GM18858 (cell line): ENCODE results near the gene SMARCA2.

Experiments
- ATAC-seq: cut with Tn5 transposase; IDR thresholded peaks from one replicate; pipeline ENCODE4 v1.9.1; 2021; ENCODE audit not compliant: unreplicated experiment

SMARCA2 gene

DNA sequence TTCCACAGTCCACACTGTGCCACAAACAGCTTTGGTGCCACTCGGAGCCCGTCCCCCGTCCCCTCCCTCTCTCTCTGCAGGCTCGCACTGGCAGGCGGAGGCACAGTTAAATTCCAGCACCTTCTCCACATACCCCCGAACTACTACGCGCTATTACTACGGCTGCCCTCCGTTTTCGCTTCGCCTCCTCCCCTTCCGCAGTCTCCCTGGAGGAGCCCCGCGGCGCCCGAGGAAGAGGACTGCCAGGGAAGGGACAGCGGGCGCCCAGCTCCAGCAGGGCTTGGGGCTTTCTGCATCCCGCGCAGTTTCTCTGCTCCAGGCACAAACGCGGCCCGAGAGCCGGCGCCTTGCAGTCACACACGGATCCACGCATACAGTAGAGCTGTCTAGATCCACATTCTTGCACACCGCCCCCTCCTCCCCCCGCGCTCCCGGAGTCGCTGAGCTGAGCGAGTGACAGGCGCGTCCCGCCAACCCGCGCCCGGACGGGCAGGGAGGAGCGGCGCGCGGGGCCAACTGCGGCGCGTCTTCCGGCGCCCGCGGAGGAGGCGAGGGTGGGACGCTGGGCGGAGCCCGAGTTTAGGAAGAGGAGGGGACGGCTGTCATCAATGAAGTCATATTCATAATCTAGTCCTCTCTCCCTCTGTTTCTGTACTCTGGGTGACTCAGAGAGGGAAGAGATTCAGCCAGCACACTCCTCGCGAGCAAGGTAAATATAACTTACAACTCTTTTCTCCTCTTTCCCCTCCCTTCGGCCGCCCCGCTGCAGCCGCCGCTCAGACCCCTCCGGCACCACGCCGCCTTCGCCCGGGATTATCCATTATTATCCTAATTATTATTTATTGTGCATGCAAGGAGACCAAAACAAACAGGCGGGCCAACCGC is at the start of gene SMARCA2:
TSS of gene SMARCA2 (plus strand) at position 652 of the 885 bp plus-strand sequence. CDS start 13,676 bp downstream, outside the sequence.
- ATAC-seq: peak; percentile 65

DNA sequence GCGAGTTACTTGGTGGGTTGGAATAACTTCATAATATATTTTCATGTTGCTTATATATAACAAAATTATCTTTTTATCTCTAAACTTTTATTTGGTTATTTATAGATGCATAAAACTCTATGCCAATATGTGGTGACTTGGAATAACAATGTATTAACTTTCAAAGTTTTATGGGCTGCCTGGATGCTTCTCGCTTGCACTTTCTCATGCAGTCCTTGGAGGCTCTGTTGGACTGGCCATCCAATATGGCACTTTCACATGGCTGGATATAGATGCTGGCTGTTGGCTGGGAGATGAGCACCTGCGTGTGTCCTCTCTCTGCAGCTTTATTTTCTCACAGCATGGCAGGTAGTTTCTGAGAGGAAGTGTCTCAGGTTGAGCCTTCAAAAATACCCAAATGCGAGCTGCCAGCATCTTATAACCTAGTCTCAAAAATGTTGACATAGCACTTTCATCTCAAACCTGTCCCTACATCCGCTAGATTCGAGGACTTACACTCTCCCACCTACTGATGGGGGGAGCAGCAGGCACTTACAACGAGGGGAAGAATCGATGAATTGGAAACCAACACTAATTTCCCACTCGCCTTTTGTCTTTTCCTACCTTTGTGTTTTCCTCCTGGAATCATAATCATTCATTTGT is 48.3 kb upstream of the SMARCA2 start:
- ATAC-seq: no peak

DNA sequence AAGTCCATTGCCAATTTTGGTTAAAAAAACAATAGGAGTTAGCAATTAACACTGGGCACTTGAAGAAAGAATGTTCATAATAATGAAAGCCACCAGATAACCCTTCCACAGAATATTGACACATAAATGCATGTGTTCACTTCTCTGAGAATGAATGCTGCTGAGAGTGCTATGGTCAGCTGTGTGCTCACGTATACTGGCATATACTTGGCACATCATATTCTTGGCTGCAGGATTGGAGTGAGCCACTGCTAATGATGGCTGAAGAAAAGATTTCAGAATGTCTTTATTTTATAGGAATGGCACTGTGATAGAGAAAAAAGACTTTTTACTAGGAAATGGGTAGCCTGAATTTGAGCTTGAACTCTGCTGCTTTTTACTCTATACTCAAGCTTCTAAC is 46.0 kb upstream of the SMARCA2 start:
- ATAC-seq: no peak

DNA sequence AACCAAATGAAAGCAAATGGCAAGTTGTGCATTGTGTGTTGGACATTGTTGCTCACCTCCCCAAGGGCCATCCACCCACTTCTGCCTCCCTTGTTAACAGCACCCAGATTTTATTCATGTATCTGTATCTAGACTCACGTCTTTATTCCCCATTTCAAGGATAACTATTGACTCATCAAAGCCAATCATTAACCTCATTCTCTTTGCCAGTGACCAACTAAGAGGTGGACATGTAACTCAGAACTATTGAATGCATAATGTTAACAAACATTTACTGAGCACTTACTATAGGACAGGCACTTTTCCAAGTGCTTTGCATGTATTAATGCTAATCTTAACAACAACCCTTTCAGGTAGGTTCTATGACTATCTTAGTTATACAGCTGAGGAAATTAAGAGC is 45.2 kb upstream of the SMARCA2 start:
- no peak for ATAC-seq

DNA sequence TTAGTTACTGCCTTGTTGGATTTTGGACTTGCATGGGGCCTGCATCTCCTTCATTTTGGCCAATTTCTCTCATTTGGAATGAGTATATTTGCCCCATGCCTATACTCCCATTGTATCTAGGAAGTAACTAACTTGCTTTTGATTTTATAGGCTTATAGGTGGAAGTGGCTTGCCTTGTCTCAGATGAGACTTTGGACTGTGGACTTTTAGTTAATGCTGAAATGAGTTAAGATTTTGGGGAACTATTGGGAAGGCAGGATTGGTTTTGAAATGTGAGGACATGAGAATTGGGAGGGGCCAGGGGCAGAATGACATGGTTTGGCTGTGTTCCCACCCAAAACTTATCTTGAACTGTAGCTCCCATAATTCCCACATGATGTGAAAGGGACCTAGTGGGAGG is 42.5 kb upstream of the SMARCA2 start:
- ATAC-seq: no peak

DNA sequence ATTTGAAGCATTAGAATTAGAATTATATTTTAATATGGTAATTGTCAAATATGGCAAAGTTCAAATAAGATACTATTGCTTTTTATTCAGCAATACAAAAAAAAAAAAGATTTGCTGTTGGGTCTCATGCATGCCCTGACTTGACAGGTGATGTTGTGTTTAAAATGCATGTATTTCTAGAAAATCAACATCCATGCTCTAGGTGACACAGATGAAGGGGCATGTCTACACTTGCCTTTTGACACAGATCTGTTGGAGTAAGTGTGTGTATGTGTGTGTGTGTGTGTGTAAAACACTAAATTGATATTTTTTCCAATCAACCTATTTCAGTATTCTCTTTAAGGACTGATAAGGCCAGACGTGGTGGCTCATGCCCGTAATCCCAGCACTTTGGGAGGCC is 38.1 kb upstream of the SMARCA2 start:
- ATAC-seq: no peak

DNA sequence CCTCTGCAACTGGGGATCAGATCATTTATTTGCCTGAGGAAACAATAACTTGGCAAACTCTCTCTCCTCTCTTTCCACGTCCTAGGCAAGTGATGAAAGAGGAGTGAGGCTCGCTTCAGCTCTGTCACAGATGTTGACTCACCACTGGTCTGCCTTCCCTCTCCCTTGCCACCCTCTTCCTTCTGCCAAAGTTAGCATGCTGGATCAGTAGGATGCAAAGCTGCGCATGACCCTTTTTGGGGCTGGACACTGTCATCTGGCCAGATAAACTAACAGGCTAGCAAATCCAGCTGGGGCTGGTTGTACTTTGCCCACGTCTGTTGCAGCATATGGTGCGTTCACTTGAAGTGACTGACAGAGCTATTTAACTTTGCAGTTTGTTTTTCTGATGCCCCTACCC is 36.2 kb upstream of the SMARCA2 start:
- no peak for ATAC-seq

DNA sequence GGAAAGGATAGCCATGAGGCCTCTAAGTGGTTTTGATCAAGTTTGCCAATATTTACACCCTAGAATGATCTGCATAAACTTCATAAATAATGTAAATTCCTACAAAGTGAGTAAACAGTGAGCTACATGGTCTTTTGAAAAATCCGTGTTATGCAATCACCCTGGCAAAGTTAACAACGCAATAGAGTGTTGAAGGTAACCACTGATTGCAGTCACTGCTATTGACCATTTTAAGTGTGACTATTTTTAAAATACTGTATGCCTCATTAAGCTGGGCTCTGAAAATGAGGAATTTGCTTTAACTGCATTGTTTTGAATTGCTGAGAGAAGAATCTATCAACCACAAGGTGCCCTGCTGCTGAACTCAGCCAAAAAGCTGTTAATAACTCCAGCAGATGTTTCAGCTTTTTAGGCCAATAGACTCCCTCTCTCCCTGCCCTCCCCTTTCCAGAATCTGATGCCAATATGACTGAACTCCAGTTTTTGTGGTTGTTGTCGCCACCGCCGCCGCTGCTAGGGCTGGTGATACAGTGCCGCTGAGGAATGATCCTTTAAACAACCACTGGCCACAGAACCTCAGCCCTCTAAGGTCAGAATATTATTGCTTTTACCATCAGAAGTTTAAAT is 35.3 kb upstream of the SMARCA2 start:
- no peak for ATAC-seq

DNA sequence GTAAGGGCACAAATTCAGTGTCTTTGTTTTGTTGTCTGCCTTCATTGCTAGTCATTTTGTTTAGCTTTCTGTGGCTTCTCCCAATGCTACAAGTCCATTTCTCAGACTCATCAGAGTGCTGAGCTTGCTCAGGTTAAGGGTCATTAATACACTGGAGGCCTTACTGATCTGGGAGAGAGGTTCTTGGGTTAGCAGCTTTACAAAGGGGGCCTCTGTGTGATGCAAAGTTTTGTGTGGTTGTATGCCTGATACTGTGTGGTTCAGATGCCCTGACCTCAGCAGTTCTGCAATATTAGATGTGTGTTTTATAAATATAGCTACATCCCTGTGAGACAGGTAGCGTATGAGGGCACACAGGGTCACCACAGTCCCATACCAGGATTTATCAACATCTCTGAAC is 34.8 kb upstream of the SMARCA2 start:
- ATAC-seq: no peak

DNA sequence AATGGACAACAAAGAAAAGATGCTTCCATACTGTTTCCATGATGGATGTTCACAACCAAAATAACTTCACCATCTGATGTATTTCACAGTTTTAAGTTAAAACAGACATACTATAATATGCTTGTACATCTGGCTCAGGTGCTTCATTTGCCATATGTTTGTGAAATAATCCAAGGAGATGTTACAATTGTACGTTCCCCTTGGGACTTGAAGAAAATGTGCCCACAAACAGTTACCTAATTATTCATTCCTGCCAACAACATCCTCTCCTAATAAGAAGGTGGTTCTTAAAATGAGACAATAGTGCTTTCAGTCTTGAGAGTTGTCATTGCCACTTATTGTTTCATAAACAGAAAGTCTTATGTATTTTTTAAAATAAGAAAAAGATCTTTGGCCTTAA is 33.1 kb upstream of the SMARCA2 start:
- no peak for ATAC-seq

DNA sequence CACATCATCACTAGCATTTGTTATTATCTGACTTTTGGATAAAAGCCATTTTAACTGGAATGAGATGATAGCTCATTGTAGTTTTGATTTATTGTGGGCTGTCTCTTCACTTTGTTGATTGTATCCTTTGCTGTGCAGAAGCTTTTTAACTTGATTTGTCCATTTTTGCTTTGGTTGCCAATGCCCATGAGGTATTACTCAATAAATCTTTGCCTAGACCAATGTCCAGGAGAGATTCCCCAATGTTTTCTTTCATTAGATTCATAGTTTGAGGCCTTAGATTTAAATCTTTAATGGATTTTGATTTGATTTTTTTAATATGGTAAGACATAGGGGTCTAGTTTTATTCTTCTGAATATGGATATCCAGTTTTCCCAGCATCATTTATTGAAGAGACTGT is 28.8 kb upstream of the SMARCA2 start:
- no peak for ATAC-seq

DNA sequence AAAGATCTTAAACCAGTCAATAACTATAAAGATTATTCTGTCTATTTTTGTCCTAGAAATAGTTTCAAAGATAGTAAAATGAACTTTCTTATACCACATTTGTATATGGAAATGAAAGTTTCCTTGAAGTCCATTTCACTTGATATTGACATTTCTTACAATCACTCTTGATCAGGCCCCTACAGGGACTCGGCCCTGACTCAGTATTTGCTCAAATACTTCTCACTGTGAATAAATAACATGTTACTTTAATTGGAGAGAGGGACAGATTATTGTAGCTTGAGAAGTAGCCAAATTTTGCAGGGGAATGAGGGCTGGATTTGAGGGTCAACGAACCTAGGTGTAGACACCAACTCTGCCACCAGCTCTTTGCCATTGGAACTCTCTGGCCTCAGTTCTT is 25.6 kb upstream of the SMARCA2 start:
- no peak for ATAC-seq

DNA sequence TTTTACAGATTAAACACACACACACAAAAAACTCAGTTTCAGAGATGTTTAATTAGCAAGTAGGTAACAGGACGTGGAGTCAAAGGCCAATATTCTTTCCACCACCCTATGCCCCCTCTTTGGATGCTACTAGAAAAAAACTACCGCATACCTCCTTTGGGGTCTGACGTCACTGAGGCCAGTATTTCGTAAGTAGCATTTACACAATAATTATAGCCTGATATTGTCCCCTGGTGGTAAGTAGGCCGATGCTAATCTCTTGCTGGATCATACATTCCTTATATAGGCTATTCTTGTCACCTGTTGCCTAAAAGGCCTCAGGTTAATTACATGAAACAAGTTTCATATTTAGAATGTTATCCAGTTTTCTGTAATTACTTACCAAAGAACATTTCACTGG is 21.0 kb upstream of the SMARCA2 start:
- no peak for ATAC-seq

DNA sequence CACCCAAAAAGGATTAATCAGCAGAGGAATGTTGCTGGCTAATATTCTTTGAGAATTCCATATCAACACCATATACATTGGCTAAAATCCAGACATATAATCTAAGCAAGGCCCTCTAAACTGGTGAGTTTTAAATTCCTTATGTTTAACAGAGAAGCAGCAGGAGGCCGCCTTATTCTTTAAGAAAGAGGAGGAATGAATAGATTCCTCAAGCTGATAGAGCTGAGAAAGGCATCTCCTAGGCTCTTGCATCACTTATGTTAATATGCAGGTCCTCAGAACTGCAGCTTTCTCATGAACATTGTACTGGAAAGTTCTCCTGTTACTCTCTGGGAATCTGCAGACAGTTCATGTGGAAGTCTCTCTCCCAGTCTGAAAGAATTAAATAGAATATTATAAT is 20.1 kb upstream of the SMARCA2 start:
- ATAC-seq: no peak

DNA sequence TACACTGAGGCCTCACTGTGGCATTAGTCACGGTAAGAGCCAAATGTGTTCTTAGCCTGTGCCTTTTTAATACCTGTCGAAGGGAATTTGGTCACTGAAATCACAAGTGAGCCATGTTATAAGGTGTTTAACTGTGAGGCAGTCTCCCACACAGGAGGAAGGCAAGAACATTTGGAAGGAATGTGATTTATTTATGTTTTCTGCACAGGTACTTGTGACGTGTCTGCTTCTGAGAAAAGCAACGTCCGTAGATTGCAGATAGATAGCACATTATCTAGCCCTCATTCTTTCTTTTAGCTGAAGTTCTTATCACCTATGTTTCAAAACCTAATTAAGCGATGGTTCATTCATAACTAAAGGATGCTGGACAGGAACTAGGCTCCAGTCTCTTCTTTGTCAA is 19.0 kb upstream of the SMARCA2 start:
- no peak for ATAC-seq

DNA sequence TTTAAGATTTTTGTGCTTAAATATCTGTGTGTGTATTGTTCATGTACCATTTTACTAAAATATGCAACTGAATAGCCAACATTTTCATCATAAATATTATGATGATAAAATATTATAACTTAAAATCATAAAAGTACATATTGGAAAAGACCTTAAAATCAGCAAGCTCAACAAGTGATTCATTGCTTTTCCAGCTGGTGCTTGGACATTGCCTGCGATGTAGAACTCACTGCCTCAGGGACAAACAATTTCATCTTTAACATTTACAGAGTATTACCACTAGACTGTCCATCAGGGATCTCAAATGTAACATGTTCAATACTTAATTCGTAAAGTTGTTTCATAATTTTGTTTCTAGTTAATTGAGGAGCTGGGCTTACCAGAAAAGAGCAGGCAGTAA is 17.5 kb upstream of the SMARCA2 start:
- ATAC-seq: no peak

DNA sequence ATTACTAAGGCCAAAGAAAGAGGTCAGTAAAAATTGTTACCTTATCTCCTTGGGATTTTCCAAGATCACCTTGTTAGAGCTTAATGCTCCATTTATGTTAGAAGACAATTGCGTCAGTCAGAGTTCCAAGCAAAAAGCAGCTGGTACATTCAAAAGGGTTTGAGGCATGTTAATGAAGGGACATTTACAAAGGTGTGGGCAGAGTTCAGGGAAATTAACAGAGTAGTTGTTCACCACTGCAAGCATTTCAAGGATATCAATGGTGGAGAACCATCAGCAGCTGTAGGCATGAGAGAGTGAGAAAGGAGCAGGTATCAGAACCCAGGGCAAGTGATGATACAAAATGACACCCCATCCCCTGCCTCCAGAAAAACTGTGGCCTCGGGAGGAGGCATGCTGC is 17.0 kb upstream of the SMARCA2 start:
- no peak for ATAC-seq

DNA sequence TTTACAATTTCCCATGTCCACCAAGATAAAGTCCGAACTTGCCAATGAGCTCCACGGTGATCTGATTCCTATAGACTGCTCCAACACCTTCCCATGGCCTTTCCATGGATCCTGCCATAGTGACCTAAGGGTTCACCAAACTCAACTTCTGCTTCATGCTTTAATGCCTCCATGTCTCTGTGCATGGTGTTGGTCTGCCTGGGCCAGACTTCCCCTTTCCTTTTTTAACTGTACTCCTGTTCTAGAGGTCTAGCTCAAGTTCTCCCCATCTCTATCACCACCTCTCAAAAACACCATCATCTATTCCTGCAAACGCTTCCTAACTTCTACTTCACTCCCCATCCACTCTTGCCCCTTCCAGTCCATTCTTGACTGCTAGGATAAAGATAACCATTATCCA is 14.8 kb upstream of the SMARCA2 start:
- ATAC-seq: no peak

DNA sequence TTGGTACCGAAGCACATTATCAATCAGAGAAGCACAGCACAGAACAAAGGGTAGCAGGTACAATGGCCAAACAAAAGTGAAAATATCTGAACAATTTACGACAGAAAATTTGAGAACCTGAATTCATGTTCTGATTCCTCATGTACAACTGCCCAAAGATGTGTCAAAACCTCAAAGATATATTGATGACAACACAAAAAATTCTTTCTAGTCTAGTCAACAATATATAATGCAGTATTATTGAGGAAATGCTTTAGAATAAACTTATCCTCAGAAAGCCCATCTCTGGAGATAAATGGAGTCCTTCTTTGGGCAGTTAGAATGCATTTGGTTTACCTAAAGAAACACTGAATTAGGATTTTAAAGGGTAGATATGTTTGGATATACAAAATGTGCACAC is 6.8 kb upstream of the SMARCA2 start:
- ATAC-seq: no peak

DNA sequence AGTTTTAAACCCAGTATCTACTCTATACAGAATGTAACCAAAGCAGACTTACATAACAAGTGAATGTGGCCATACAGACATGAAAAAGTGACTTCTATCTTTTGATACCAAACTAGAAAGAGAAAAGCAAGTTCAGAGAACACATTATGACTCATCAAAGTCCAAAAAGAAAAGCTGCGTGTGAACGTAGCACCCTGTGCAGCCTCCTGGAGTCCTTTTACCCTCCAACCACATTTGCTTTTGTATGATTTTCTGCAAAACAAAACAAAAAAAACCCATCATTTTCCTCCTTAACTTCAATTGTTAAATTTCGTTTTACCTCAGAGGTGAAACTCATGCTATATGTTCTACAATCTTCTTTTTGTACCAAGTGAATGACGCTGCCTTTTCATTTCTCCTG is 2.8 kb upstream of the SMARCA2 start:
- ATAC-seq: peak; percentile 37

DNA sequence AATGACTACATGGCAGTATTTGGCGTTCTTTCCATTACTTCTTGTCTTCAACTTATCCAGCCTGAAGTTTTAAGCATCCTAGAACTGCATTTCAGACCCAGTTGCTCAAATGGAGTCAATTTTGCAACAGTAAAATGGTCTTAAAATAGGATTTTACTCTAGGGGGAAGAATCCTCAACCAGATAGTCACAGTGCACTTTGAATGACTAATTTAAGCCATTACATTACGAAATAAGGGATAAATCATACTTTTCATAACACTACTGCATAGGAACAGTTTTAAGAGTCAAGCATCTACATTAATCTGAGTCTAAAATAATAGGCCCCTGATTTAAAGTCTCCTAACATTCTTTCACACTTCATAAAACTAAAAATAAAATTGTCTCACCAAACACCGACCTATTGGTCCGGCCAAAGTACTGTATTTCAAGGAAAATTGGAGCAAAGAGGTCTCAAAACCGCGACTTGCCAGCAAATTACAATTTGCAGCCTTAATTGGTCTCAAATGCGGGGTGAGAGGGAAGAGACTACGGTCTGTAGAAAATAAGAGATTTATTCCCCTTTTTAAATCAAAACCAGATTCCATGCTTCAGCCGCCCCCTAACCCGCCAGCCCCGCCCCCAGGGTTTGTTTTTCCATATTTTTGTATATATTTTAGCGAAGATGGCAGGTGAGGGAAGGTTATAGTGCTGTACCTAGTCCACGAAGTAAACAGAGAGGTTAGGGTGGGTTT is 1.2 kb upstream of the SMARCA2 start:
- no peak for ATAC-seq
